ENCODE results near the gene VAT1.

- TF ChIP-seq ZNF484 (CRISPR knock-in tag; IDR thresholded peaks at IDR 0.05; ENCODE audit: borderline replicate concordance, low read depth) = no peak
- TF ChIP-seq MYC (CRISPR knock-in tag; IDR thresholded peaks at IDR 0.05; ENCODE audit: borderline replicate concordance) = no peak
- no peak for TF ChIP-seq NFE2L2 (IDR thresholded peaks at IDR 0.05; ENCODE audit: low read length)
Observed at GRCh38 chr17:43003542-43004172, 18.5 kb downstream of the VAT1 start.
